ENCODE data around the gene ACOT9. TPM values are rescaled to one million over a fixed set of nuclear protein-coding genes. Genes with fewer than 3 reads are reported as not detected.

ACOT9 gene
- total and polyA plus RNA-seq, 2 donors (not counting 3 experiments of a cell fraction or from before 2014, with no cell fraction given) = 38.4 to 83.1 TPM

DNA sequence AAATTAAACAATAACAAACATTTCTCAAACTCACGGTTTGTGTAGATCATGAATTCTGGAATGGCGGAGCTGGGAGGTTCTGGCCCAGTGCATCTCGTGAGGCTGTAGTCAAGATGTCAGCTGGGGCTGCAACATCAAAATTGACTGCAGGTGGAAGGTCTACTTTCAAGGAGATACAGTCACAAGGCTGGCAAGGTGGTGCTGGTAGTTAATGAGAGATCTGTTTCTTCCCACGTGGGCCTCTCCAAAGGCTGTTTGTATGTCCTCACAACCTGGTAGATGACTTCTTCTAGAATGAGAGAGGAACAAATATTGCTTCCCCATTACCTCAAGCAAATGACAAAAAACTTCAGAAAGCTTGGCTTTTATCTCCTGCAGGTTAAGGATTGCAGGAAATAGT, 83.7 kb downstream of the ACOT9 start:
- intact Hi-C loops (cut with micrococcal nuclease) (no loop called here), dilution Hi-C loops (cut with MboI; ENCODE audit: extremely low pct_ligation_motif_present, low sequenced_read_pairs) (no loop called here)
- Histone ChIP-seq H3K4me2 (ENCODE audit: insufficient read depth, low read length) (no peak overlapping the region), H3K27me3 (ENCODE audit: control insufficient read depth in 2 of 2, insufficient read depth in 2 of 2, low read length in 2 of 2) (no peaks in the 10 kb centered on the region), H3K9me3 (replicated peaks; ENCODE audit: control insufficient read depth, insufficient read depth, low read length) (no peaks in the 10 kb centered on the region), H3K9ac (replicated peaks; ENCODE audit: extremely low read depth, insufficient read depth, low read length) (no peak overlapping the region), H2AFZ (ENCODE audit: low read depth, low read length) (no peak overlapping the region), H3K79me2 (ENCODE audit: control insufficient read depth, insufficient read depth, low read length) (no peaks in the 10 kb centered on the region), H3K9me1 (replicated peaks; ENCODE audit: control insufficient read depth, extremely low read depth, insufficient read depth, low read length) (no peaks in the 10 kb centered on the region), H4K20me1 (replicated peaks; ENCODE audit: control insufficient read depth, extremely low read depth, insufficient read depth, low read length) (no peaks in the 10 kb centered on the region), H3K4me1 (ENCODE audit: control insufficient read depth, extremely low read depth, insufficient read depth, low read length) (no peaks in the 10 kb centered on the region), H3K27ac (ENCODE audit: insufficient read depth, low read depth, low read length) (no peak overlapping the region), H3K36me3 (ENCODE audit: control insufficient read depth in 2 of 2, extremely low read depth in 1 of 2, insufficient read depth in 2 of 2, low read length in 2 of 2) (no peaks in the 10 kb centered on the region), H3K4me3 (replicated peaks in 1 of 3; ENCODE audit: insufficient read depth in 1 of 3, low read depth in 1 of 3, low read length in 3 of 3) (no peak overlapping the region)
- FAIRE-seq (no peak), DNase-seq (ENCODE audit: low read depth, low spot score) (no peak)
- POLR2A ChIA-PET = no interaction called here
- TF ChIP-seq POLR2A (IDR thresholded peaks at IDR 0.05; ENCODE audit: low read depth, low read length) = no peak
- TF ChIP-seq EZH2 (IDR thresholded peaks at IDR 0.05; ENCODE audit: borderline replicate concordance, low read depth, low read length, severe bottlenecking) = no peak
- TF ChIP-seq CTCF (IDR thresholded peaks at IDR 0.05; ENCODE audit: extremely low read depth in 1 of 2, insufficient read depth in 1 of 2, low read depth in 1 of 2, low read length in 2 of 2) = no peak
- TF ChIP-seq MYC (IDR thresholded peaks at IDR 0.05; ENCODE audit: low read depth, low read length) = no peak
- no peak for TF ChIP-seq JUN (IDR thresholded peaks at IDR 0.05; ENCODE audit: borderline replicate concordance, insufficient read depth, insufficient read length, low read depth)
- TF ChIP-seq, protein P1, sequence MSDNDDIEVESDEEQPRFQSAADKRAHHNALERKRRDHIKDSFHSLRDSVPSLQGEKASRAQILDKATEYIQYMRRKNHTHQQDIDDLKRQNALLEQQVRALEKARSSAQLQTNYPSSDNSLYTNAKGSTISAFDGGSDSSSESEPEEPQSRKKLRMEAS (IDR thresholded peaks at IDR 0.05; ENCODE audit: insufficient read depth, insufficient read length) = no peak
- CTCF ChIA-PET = no interaction called here
- no TSS peak for BruUV-seq (replicated peaks)

DNA sequence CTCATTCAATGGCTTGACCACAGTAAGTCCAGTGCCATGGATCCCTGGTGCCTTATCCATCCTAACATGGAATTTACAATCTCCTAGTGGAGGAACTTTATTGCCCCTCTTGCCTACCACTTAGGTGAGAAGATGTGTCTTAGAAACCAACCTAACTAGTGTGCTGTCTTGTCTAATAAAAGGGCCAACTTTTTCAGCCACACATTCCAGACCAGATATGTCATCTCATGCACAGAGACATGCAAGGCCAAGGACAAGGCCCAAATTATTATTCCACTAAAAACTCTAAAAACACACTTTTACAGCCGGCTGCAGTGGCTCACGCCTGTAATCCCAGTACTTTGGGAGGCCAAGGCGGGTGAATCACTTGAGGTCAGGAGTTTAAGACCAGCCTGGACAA, 86.4 kb downstream of the ACOT9 start:
- no peak overlapping the region for H3K9ac ChIP-seq (replicated peaks; ENCODE audit: extremely low read depth, insufficient read depth, low read length)
- H2AFZ ChIP-seq (ENCODE audit: low read depth, low read length) = no peak overlapping the region
- H3K27ac ChIP-seq (ENCODE audit: insufficient read depth, low read depth, low read length) = no peak overlapping the region
- H3K9me1 ChIP-seq (replicated peaks; ENCODE audit: control insufficient read depth, extremely low read depth, insufficient read depth, low read length) = no peaks in the 10 kb centered on the region
- no peaks in the 10 kb centered on the region for H3K36me3 ChIP-seq (ENCODE audit: control insufficient read depth in 2 of 2, extremely low read depth in 1 of 2, insufficient read depth in 2 of 2, low read length in 2 of 2)
- H3K4me3 ChIP-seq (replicated peaks in 1 of 3; ENCODE audit: insufficient read depth in 1 of 3, low read depth in 1 of 3, low read length in 3 of 3) = no peak overlapping the region
- CTCF ChIA-PET = no interaction called here
- dilution Hi-C loops (cut with MboI; ENCODE audit: extremely low pct_ligation_motif_present, low sequenced_read_pairs) = no loop called here
- H4K20me1 ChIP-seq (replicated peaks; ENCODE audit: control insufficient read depth, extremely low read depth, insufficient read depth, low read length) = no peaks in the 10 kb centered on the region
- no peaks in the 10 kb centered on the region for H3K9me3 ChIP-seq (replicated peaks; ENCODE audit: control insufficient read depth, insufficient read depth, low read length)
- FAIRE-seq (no peak), DNase-seq (ENCODE audit: low read depth, low spot score) (no peak)
- TF ChIP-seq CTCF (IDR thresholded peaks at IDR 0.05; ENCODE audit: extremely low read depth in 1 of 2, insufficient read depth in 1 of 2, low read depth in 1 of 2, low read length in 2 of 2) (no peak), EZH2 (IDR thresholded peaks at IDR 0.05; ENCODE audit: borderline replicate concordance, low read depth, low read length, severe bottlenecking) (no peak), MYC (IDR thresholded peaks at IDR 0.05; ENCODE audit: low read depth, low read length) (no peak), POLR2AphosphoS5 (IDR thresholded peaks at IDR 0.05; ENCODE audit: insufficient read depth, low read depth, low read length) (no peak), POLR2A (IDR thresholded peaks at IDR 0.05; ENCODE audit: low read depth, low read length) (no peak), FOS (IDR thresholded peaks at IDR 0.05; ENCODE audit: borderline replicate concordance, insufficient read depth, low read length) (no peak), GATA2 (IDR thresholded peaks at IDR 0.05; ENCODE audit: insufficient read depth, insufficient read length, low read depth, low read length) (no peak), JUN (IDR thresholded peaks at IDR 0.05; ENCODE audit: borderline replicate concordance, insufficient read depth, insufficient read length, low read depth) (no peak)
- TF ChIP-seq, protein P1 (IDR thresholded peaks at IDR 0.05; ENCODE audit: insufficient read depth, insufficient read length) = no peak
- no peak overlapping the region for H3K4me2 ChIP-seq (ENCODE audit: insufficient read depth, low read length)
- H3K79me2 ChIP-seq (ENCODE audit: control insufficient read depth, insufficient read depth, low read length) = no peaks in the 10 kb centered on the region
- intact Hi-C loops (cut with micrococcal nuclease) = no loop called here
- H3K27me3 ChIP-seq (ENCODE audit: control insufficient read depth in 2 of 2, insufficient read depth in 2 of 2, low read length in 2 of 2) = peaks cover 0 to 4% of the 10 kb centered on the region in 2 experiments
- POLR2A ChIA-PET = no interaction called here
- no TSS peak for BruUV-seq (replicated peaks)
- H3K4me1 ChIP-seq (ENCODE audit: control insufficient read depth, extremely low read depth, insufficient read depth, low read length) = no peaks in the 10 kb centered on the region
